ENCODE results near the gene PTPRG. TPM values are rescaled to one million over a fixed set of nuclear protein-coding genes. Genes with fewer than 3 reads are reported as not detected.

Gene PTPRG
- total and polyA plus RNA-seq, 2 of the 13 experiments (the other 11 are each of a cell fraction or from before 2014, with no cell fraction given) = 8.0 to 25.3 TPM

DNA sequence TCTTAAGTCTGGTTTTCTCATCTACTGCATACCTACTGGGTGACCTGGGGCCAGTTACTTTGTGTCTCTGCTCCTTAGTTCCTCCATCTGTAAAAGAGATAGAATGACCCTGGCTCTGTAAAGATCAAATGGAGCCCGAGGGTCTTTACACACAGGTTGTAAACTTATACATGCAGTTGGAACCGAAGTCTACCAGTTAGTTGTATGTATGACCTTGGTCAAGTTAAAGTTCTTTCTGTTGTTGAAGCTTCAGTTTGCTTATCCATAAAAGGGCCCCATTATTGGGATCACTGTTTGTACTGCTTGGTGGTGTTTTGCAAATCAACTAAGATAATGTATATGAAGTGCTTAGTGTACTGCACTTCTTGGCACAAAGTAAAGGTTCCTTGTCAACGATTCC is 186.9 kb downstream of the PTPRG start (continued):
- TF ChIP-seq, protein P1, sequence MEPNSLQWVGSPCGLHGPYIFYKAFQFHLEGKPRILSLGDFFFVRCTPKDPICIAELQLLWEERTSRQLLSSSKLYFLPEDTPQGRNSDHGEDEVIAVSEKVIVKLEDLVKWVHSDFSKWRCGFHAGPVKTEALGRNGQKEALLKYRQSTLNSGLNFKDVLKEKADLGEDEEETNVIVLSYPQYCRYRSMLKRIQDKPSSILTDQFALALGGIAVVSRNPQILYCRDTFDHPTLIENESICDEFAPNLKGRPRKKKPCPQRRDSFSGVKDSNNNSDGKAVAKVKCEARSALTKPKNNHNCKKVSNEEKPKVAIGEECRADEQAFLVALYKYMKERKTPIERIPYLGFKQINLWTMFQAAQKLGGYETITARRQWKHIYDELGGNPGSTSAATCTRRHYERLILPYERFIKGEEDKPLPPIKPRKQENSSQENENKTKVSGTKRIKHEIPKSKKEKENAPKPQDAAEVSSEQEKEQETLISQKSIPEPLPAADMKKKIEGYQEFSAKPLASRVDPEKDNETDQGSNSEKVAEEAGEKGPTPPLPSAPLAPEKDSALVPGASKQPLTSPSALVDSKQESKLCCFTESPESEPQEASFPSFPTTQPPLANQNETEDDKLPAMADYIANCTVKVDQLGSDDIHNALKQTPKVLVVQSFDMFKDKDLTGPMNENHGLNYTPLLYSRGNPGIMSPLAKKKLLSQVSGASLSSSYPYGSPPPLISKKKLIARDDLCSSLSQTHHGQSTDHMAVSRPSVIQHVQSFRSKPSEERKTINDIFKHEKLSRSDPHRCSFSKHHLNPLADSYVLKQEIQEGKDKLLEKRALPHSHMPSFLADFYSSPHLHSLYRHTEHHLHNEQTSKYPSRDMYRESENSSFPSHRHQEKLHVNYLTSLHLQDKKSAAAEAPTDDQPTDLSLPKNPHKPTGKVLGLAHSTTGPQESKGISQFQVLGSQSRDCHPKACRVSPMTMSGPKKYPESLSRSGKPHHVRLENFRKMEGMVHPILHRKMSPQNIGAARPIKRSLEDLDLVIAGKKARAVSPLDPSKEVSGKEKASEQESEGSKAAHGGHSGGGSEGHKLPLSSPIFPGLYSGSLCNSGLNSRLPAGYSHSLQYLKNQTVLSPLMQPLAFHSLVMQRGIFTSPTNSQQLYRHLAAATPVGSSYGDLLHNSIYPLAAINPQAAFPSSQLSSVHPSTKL (CRISPR knock-in tag; IDR thresholded peaks at IDR 0.05) = peak; percentile 18; the same call in 1 of the 2 replicates
- TF ChIP-seq JUN (CRISPR knock-in tag; IDR thresholded peaks at IDR 0.05) (no peak), CREM (IDR thresholded peaks at IDR 0.05) (0 out of 2 replicates have a peak, but pooled peaks have one; percentile 30), CREM (CRISPR knock-in tag; IDR thresholded peaks at IDR 0.05) (no peak), ZBTB7B (CRISPR knock-in tag; IDR thresholded peaks at IDR 0.05) (0 out of 2 replicates have a peak, but pooled peaks have one; percentile 30), ISL2 (CRISPR knock-in tag; IDR thresholded peaks at IDR 0.05) (0 out of 2 replicates have a peak, but pooled peaks have one; percentile 23), BCL6 (CRISPR knock-in tag; IDR thresholded peaks at IDR 0.05) (0 out of 2 replicates have a peak, but pooled peaks have one; percentile 24)

DNA sequence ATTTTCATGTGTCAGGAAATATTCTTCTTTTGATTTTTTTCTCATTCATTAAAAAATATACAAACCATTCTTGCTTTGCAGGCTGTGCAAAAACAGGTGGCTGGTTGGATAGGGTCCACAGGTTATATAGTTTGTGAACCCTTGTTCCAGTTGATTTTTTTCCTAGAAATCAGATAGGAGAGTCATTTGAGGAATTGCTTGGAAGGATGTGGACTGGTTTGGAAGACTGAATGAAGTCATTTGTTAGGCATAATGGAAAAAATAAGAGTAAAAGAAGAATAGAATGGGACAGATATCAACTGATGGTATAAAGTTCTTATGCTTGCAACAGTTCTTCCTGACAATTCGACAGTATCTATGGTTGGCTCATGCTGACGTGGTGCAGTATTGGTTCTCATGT is 189.4 kb downstream of the PTPRG start:
- H3K4me1 ChIP-seq (ENCODE audit: insufficient read depth, low read length) = peaks cover 16% of the 10 kb centered on the region
- H3K27me3 ChIP-seq (ENCODE audit: control insufficient read depth in 1 of 2, insufficient read depth in 2 of 2, low read length in 2 of 2) = no peaks in the 10 kb centered on the region
- intact Hi-C loops (cut with micrococcal nuclease; ENCODE audit: unreplicated experiment) (no loop called here), in situ Hi-C loops (cut with HindIII; ENCODE audit: extremely low pct_ligation_motif_present, low pct_unique_long_range_greater_than_20kb) (no loop called here)
- FAIRE-seq = no peak
- TF ChIP-seq, protein P2, sequence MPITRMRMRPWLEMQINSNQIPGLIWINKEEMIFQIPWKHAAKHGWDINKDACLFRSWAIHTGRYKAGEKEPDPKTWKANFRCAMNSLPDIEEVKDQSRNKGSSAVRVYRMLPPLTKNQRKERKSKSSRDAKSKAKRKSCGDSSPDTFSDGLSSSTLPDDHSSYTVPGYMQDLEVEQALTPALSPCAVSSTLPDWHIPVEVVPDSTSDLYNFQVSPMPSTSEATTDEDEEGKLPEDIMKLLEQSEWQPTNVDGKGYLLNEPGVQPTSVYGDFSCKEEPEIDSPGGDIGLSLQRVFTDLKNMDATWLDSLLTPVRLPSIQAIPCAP (CRISPR knock-in tag; IDR thresholded peaks at IDR 0.05; ENCODE audit: low read depth) = no peak
- TF ChIP-seq NCOA1 (CRISPR knock-in tag; IDR thresholded peaks at IDR 0.05) = no peak
- TF ChIP-seq, protein P3, sequence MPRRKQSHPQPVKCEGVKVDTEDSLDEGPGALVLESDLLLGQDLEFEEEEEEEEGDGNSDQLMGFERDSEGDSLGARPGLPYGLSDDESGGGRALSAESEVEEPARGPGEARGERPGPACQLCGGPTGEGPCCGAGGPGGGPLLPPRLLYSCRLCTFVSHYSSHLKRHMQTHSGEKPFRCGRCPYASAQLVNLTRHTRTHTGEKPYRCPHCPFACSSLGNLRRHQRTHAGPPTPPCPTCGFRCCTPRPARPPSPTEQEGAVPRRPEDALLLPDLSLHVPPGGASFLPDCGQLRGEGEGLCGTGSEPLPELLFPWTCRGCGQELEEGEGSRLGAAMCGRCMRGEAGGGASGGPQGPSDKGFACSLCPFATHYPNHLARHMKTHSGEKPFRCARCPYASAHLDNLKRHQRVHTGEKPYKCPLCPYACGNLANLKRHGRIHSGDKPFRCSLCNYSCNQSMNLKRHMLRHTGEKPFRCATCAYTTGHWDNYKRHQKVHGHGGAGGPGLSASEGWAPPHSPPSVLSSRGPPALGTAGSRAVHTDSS (CRISPR knock-in tag; conservative IDR thresholded peaks at IDR 0.05) = no peak
- TF ChIP-seq, protein P4, sequence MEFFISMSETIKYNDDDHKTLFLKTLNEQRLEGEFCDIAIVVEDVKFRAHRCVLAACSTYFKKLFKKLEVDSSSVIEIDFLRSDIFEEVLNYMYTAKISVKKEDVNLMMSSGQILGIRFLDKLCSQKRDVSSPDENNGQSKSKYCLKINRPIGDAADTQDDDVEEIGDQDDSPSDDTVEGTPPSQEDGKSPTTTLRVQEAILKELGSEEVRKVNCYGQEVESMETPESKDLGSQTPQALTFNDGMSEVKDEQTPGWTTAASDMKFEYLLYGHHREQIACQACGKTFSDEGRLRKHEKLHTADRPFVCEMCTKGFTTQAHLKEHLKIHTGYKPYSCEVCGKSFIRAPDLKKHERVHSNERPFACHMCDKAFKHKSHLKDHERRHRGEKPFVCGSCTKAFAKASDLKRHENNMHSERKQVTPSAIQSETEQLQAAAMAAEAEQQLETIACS (CRISPR knock-in tag; IDR thresholded peaks at IDR 0.05) = no peak
- no peak for TF ChIP-seq SNAI1 (CRISPR knock-in tag; IDR thresholded peaks at IDR 0.05; ENCODE audit: borderline replicate concordance)
- TF ChIP-seq SRSF1 (optimal IDR thresholded peaks at IDR 0.05; ENCODE audit: low read depth, low read length) = no peak
- TF ChIP-seq HNRNPL (IDR thresholded peaks at IDR 0.05; ENCODE audit: low read depth, low read length) = no peak
- TF ChIP-seq ZNF773 (CRISPR knock-in tag; IDR thresholded peaks at IDR 0.05; ENCODE audit: borderline replicate concordance) = no peak
- H3K9ac ChIP-seq (ENCODE audit: insufficient read depth, low read depth, low read length) = no peak overlapping the region
- no peak overlapping the region for H3K4me3 ChIP-seq (replicated peaks in 1 of 3; ENCODE audit: insufficient read depth in 1 of 3, low read depth in 2 of 3, low read length in 3 of 3)
- H3K9me3 ChIP-seq (ENCODE audit: low read length) = no peaks in the 10 kb centered on the region
- H3K36me3 ChIP-seq (replicated peaks in 1 of 2; ENCODE audit: control insufficient read depth in 1 of 2, insufficient read depth in 2 of 2, low read length in 2 of 2) = peaks cover 0 to 3% of the 10 kb centered on the region in 2 experiments; a peak in 3 of 5 replicates
- DNase-seq (ENCODE audit: low spot score) = no peak
- WGBS (ENCODE audit: low lambda C conversion rate) = 97% methylated on average over 2 of the region's 2 CpGs
- no peaks in the 10 kb centered on the region for H3K79me2 ChIP-seq (ENCODE audit: insufficient read depth, low read length)
- H3K27ac ChIP-seq (ENCODE audit: extremely low read length, insufficient read depth, low read length) = no peak overlapping the region
- CTCF ChIA-PET (ENCODE audit: low intra/inter-chr PET ratio, low total read pairs) = no interaction called here
- BruUV-seq (replicated peaks) = no TSS peak
- H3K4me2 ChIP-seq (ENCODE audit: low read depth, low read length) = no peak overlapping the region
- no peak for ATAC-seq
- no peak overlapping the region for H2AFZ ChIP-seq (ENCODE audit: low read length)
- H4K20me1 ChIP-seq (ENCODE audit: insufficient read depth, low read length) = no peaks in the 10 kb centered on the region
- POLR2A ChIA-PET = no interaction called here

All from HepG2 (cell line).